GM06990 (cell line): ENCODE results near the gene CYP2A7.
"Not testable (repeated sequence)": the region's sequence is repeated elsewhere in the genome, so short reads cannot be mapped to it uniquely, and the experiment has no call there.

ENCODE experiments used
- DNase-seq: peaks from one replicate; pipeline ENCODE4 v3.0.0-alpha.2; 2011; ENCODE audit not compliant: insufficient read length; ENCODE audit errors: extremely low read depth
- H3K27me3 ChIP-seq: replicated peaks from 2 replicates; pipeline ENCODE4 v1.6.0; 2011; ENCODE audit warnings: low read length; ENCODE audit not compliant: control insufficient read depth, insufficient read depth
- H3K36me3 ChIP-seq: 2 replicates; pipeline ENCODE4 v1.5.1; 2011; ENCODE audit warnings: low read length; ENCODE audit not compliant: control insufficient read depth, insufficient read depth
- H3K4me3 ChIP-seq: replicated peaks from 2 replicates; pipeline ENCODE4 v1.5.1; 2011; ENCODE audit warnings: low read depth, mild to moderate bottlenecking, control low read depth, low read length
- TF ChIP-seq, protein P1 (sequence below): IDR thresholded peaks from 2 replicates; pipeline ENCODE4 v1.5.1; 2011; ENCODE audit warnings: low read length, control low read depth, mild to moderate bottlenecking, inconsistent platforms; ENCODE audit not compliant: insufficient read depth, poor library complexity, severe bottlenecking

Gene CYP2A7

DNA sequence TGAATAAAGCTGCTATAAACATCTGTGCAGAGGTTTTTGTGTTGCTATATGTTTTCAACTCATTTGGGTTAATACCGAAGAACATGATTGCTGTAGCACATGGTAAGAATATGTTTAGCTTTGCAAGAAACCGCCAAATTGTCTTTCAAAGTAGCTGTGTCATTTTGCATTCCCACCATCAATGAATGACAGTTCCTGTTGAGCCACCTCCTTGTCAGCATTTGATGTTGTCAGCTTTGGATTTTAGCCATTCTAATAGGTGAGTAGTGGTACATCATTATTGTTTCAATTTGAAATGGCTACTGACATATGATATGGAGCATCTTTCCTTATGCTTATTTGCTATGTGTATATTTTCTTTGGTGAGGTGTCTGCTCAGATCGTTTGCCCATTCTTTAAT, 40.0 kb downstream of the CYP2A7 start:
- DNase-seq, H3K36me3 ChIP-seq, H3K27me3 ChIP-seq, H3K4me3 ChIP-seq: not testable (repeated sequence)

DNA sequence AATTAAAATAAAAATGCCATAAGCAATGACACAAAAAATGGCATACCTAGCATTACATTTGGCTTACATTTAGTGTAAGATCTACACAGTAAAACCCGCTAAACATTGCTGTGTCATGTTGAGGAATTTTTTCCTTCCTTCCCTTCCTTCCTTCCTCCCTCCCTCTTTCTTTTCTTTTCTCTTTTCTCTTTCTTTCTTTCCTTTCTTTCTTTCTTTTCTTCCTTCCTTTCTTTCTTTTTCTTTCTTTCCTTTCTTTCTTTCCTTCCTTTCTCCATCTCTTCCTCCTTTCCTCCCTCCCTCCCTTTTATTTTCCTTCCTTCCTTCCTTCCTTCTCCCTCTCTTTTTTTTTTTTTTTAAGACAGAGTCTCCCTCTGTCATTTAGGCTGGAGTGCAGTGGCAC, 43.6 kb downstream of the CYP2A7 start:
- not testable (repeated sequence) for DNase-seq, H3K36me3 ChIP-seq, H3K4me3 ChIP-seq, H3K27me3 ChIP-seq

DNA sequence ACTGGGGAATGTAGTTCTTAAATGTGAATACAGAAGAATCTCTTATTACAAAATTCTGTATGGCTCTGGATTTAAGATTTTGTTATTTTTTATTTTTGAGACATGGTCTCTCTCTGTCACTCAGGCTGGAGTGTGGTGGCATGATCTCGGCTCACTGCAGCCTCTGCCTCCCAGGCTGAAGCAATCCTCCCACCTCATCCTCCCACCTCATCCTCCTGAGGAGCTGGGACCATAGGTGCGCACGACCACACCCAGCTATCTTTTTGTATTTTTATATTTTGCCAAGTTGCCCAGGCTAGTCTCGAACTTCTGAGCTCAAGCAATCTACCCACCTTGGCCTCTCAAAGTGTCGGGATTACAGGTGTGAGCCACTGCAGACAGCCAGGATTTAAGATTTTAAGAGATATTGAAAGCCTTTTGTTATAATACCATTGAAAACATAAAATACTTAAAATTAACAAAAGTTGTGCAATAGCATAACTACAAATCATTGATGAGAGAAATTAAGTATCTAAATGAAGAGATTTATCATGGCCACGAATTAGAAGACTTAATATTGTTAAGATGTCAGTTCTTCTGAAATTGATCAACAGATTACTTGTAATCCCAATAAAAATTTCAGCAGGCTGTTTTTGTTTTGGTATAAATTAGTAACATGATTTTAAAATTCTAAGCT, 45.1 kb downstream of the CYP2A7 start:
- H3K4me3 ChIP-seq: no peak overlapping the region
- DNase-seq: no peak
- H3K27me3 ChIP-seq: no peaks in the 10 kb centered on the region
- TF ChIP-seq, protein P1, sequence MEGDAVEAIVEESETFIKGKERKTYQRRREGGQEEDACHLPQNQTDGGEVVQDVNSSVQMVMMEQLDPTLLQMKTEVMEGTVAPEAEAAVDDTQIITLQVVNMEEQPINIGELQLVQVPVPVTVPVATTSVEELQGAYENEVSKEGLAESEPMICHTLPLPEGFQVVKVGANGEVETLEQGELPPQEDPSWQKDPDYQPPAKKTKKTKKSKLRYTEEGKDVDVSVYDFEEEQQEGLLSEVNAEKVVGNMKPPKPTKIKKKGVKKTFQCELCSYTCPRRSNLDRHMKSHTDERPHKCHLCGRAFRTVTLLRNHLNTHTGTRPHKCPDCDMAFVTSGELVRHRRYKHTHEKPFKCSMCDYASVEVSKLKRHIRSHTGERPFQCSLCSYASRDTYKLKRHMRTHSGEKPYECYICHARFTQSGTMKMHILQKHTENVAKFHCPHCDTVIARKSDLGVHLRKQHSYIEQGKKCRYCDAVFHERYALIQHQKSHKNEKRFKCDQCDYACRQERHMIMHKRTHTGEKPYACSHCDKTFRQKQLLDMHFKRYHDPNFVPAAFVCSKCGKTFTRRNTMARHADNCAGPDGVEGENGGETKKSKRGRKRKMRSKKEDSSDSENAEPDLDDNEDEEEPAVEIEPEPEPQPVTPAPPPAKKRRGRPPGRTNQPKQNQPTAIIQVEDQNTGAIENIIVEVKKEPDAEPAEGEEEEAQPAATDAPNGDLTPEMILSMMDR: no peak
- H3K36me3 ChIP-seq: no peaks in the 10 kb centered on the region

DNA sequence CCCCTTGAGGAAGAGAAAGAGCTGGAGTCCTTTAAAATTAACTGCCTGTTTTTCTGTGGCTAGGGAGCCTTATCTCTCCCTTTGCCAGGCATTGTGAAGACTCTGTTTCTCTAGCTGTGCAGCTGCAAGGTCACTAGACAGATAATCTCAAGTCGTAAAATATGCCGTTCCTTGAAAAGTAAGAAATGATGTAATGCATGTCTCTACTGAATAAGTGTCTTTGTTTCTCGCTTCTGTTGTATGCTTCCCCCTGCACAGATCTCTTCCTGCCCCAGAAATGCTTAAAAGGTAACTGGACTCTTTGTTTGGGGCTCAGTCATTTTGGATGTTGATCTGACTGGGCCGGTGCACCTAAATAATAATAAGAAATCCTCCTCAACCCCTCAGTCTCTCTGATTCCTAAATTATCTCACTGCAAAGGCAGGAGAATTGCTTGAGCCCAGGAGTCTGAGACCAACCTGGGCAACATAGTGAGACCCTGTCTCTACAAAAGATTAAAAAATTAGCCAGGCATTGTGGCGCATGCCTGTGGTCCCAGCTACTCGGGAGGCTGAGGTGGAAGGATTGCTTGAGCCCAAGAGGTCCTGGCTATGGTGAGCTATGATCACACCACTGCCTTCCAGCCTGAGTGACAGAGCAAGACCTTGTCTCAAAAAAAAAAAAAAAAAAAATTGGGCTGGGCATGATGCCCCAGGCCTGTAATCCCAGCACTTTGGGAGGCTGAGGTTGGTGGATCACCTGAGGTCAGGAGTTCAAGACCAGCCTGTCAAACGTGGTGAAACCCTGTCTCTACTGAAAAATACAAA, 48.1 kb downstream of the CYP2A7 start:
- not testable (repeated sequence) for DNase-seq, H3K27me3 ChIP-seq

DNA sequence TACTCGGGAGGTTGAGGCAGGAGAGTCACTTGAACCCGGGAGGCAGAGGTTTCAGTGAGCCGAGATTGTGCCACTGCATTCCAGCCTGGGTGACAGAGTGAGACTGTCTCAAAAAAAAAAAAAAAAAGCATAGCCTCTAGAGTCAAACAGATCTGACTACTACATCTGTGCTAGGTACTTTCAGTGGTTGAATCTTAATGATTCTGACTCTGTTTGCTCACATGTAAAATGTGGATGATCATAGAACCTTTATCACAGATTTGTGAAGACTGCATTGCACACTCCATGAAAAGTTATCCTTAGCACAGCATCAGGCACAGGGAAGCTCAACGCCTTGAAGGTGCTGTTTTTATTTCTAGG, 49.6 kb downstream of the CYP2A7 start:
- not testable (repeated sequence) for H3K4me3 ChIP-seq, H3K27me3 ChIP-seq, H3K36me3 ChIP-seq, DNase-seq

More for the DNA sequence above, 48.1 kb downstream of the CYP2A7 start:
- not testable (repeated sequence) for H3K36me3 ChIP-seq, H3K4me3 ChIP-seq

DNA sequence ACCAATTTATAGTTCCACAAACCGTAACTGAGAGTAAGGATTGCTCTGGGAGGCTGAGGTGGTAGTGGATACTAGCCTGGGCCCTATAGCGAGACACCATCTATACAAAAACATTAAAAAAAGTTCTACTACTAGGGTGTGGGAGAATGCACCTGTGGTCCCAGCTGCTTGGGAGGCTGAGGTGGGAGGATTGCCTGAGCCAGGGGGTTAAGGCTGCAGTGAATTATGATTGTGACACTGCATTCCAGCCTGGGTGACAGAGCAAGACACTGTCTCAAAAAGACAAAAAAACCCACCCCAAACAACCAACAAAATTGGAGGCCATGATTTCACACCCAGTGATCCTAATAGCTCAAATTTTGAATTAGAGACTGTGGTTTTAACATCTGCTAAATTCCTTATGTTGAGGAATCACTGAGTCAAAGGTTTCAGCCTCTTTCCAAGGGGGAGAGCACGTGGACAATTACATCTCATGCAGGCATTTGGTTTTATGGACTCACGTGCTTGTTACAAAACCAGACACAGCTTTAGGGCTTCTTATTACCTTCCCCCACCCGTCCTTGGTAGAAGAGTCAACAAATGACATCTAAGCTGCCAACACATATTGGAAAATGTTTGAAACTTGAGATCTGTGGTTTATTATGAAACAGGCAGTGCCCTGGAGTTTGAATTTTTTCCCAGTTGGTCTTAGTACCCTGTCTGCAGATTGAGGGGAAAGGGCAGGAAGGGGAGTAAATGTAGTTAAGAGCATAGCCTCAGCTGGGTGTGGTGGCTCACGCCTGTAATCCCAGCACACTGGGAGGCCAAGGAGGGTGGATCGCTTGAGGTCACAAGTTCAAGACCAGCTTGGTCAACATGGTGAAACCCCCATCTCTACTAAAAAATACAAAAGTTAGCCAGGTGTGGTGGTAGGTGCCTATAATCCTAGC, 50.3 kb downstream of the CYP2A7 start:
- H3K27me3 ChIP-seq: no peaks in the 10 kb centered on the region
- no peak overlapping the region for H3K4me3 ChIP-seq
- H3K36me3 ChIP-seq: no peaks in the 10 kb centered on the region
- TF ChIP-seq, protein P1: no peak
- no peak for DNase-seq

DNA sequence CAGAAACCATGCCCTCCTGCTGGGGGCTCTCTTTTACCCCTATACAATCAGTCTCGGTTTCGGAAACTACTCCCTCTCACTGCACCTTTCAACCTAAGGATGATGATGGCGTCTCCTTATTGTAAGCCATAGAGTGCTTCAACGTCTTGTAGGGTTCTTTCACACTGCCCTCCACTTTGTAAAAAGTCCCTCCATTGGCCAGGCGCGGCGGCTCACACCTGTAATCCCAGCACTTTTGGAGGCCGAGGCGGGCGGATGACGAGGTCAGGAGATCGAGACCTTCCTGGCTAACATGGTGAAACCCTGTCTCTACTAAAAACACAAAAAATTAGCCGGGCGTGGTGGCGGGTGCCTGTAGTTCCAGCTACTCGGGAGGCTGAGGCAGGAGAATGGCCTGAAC, 51.3 kb downstream of the CYP2A7 start:
- not testable (repeated sequence) for DNase-seq, H3K36me3 ChIP-seq, H3K27me3 ChIP-seq, H3K4me3 ChIP-seq

DNA sequence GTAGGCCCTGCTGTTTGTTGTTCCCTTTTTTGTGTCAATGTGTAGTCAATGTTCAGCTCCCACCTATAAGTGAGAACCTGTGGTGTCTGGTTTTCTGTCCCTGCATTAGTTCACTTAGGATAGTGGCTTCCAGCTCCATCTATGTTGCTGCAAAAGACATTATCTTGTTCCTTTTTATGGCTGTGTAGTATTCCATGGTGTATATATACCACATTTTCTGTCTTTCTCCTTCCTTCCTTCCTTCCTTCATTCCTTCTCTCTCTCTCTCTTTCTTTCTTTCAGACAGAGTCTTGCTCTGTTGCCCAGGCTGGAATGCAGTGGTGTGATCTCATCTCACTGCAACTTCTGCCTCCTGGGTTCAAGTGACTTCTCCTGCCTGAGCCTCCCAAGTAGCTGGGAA, 52.8 kb downstream of the CYP2A7 start:
- no peaks in the 10 kb centered on the region for H3K27me3 ChIP-seq
- no peaks in the 10 kb centered on the region for H3K36me3 ChIP-seq
- TF ChIP-seq, protein P1: no peak
- no peak overlapping the region for H3K4me3 ChIP-seq
- DNase-seq: no peak
